D721Med (cell line): ENCODE results near the gene MTNR1A.

ENCODE experiments used
- DNase-seq: peaks from one replicate; pipeline ENCODE4 v3.0.0; 2011; ENCODE audit warnings: low spot score; ENCODE audit not compliant: insufficient read length
- FAIRE-seq: peaks from 2 replicates; lab custom pipeline; 2011; peaks lifted over from hg19 to GRCh38; lab: Jason Lieb, UNC
- TF ChIP-seq, protein P1 (sequence below): IDR thresholded peaks from 2 replicates; pipeline ENCODE4 v1.5.1; 2012; ENCODE audit warnings: mild to moderate bottlenecking, control low read depth; ENCODE audit not compliant: insufficient read depth; ENCODE audit errors: missing control alignments

The MTNR1A gene

DNA sequence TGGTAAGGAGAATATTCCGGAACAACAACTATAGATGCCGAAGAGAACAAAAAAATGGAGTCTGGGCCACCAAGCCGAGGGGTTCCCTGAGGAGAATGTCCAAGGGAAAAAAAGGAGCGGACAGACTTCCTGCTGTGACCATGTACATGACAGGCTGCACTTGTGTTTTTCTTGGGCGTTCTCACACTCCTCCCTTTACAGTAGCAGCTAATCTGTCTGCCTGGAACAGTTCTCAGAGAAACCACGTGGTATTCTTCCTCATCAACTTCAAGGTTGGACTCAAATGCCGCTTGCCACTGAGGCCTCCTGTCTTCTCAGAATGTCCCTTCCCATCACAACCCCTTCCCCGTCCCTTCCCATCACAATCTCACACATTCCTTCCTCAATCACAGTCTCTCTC, 30.8 kb upstream of the MTNR1A start:
- DNase-seq (no peak), FAIRE-seq (no peak)
- TF ChIP-seq, protein P1, sequence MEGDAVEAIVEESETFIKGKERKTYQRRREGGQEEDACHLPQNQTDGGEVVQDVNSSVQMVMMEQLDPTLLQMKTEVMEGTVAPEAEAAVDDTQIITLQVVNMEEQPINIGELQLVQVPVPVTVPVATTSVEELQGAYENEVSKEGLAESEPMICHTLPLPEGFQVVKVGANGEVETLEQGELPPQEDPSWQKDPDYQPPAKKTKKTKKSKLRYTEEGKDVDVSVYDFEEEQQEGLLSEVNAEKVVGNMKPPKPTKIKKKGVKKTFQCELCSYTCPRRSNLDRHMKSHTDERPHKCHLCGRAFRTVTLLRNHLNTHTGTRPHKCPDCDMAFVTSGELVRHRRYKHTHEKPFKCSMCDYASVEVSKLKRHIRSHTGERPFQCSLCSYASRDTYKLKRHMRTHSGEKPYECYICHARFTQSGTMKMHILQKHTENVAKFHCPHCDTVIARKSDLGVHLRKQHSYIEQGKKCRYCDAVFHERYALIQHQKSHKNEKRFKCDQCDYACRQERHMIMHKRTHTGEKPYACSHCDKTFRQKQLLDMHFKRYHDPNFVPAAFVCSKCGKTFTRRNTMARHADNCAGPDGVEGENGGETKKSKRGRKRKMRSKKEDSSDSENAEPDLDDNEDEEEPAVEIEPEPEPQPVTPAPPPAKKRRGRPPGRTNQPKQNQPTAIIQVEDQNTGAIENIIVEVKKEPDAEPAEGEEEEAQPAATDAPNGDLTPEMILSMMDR: no peak

- TF ChIP-seq, protein P1: no peak
- no peak for DNase-seq
- no peak for FAIRE-seq
Observed at GRCh38 chr4:186584912-186585311, 29.5 kb upstream of the MTNR1A start.

DNA sequence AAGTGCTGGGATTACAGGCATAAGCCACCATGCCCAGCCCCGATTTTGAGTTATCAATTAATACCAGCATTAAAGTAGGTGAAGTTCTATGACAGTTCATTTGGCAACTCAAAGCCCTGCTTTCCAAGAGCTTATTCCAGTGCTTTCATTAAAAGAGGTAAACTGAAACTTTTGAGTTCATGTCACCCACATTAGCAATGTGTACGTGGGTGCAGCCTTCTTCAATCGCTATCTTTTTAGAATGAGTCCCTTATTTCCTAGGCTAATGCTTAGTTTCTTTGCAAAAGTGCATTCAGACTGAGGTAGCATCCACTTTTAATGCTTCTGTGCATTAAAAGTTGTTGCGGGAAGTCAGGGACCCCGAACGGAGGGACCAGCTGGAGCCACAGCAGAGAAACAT, 26.1 kb upstream of the MTNR1A start:
- FAIRE-seq (no peak), DNase-seq (no peak)
- TF ChIP-seq, protein P1: no peak

GRCh38 chr4:186580669-186581068, 25.3 kb upstream of the MTNR1A start:
- FAIRE-seq (no peak), DNase-seq (no peak)
- TF ChIP-seq, protein P1: no peak

DNA sequence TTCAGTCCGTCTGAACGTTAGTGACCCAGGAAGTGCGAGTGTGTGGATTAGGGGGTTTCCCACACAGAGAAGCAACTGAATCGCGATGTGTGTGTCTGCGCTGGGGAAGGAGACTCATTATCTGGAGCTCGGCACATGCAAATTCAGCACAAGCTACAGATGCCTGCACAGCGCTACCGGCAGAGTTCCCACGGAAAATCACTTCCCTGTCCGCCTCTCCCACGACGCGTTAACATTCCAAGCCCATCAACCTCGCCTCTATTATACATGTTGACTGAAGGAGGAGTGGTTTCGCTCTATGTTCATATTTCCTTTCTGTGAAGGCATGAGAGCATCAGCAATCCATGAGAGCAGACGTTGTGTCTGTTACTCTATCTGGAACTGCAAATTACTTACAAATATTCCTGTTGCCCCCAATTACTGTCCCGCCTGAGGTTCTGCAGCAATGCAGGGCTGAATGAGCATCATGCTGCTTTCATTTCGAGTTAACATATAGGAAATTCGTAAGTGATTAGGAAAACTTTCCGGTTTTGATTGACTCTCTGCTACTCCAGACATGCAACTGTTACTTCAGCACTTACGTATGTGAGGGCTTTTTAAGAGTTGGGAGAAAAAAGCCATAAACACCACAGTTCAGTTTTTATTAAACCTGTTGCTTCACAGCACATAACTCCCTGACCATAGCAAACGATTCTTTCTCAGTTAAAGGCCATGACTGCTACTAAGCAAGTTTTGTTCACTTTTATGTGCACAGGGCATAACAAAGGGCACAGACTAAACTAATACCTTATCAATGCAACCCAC, 15.0 kb upstream of the MTNR1A start:
- FAIRE-seq: no peak
- no peak for DNase-seq
- TF ChIP-seq, protein P1: no peak

- DNase-seq (no peak), FAIRE-seq (no peak)
- TF ChIP-seq, protein P1: no peak
Observed at GRCh38 chr4:186569533-186570192, 14.3 kb upstream of the MTNR1A start.

DNA sequence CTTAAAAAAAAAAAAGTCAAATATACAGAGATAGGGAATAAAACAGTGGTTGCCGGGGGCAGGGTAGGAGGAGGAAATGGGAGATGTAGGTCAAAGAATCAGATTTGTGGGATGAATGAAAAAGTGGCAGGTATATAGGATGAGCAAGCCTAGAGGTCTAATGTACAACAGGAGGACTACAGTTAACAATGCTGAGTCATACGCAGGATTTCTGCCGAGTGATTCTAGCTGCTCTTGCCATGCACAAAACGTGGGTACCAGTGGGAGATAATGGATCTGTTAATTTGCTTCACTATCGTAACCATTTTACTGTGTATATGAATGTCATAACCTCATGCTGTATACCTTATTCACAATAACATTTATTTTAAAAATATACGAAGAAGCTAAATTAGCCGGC, 10.7 kb upstream of the MTNR1A start:
- DNase-seq (no peak), FAIRE-seq (no peak)
- TF ChIP-seq, protein P1: no peak
